Thymus (tissue), 11 donors: Measurements from ENCODE around the gene SLC8A2. TPM values are rescaled to one million over a fixed set of nuclear protein-coding genes. Genes with fewer than 3 reads are reported as not detected.
"Not testable (repeated sequence)": the region's sequence is repeated elsewhere in the genome, so short reads cannot be mapped to it uniquely, and the experiment has no call there.

Experiments
- DNase-seq, 9 donors: peaks; one replicate each; pipeline ENCODE4 v3.0.0-alpha.2; 2013; ENCODE audit warnings: low spot score in 9 of 9, low read depth in 6 of 9, missing footprints in 1 of 9
- H3K27ac ChIP-seq, 2 donors: one replicate each; pipeline ENCODE4 v1.5.1; 2013; ENCODE audit warnings: control low read depth in 1 of 2, low read depth in 1 of 2, low read length in 1 of 2, mild to moderate bottlenecking in 1 of 2, moderate library complexity in 1 of 2
- H3K27me3 ChIP-seq, 2 donors: one replicate each; pipeline ENCODE4 v1.5.1; 2013; ENCODE audit warnings: low read length in 1 of 2; ENCODE audit not compliant: control insufficient read depth in 2 of 2, insufficient read depth in 1 of 2
- H3K36me3 ChIP-seq, 2 donors: one replicate each; pipeline ENCODE4 v1.5.1; 2013; ENCODE audit warnings: low read length in 1 of 2, mild to moderate bottlenecking in 1 of 2, moderate library complexity in 1 of 2; ENCODE audit not compliant: control insufficient read depth in 2 of 2, insufficient read depth in 2 of 2
- H3K4me1 ChIP-seq, 2 donors: one replicate each; pipeline ENCODE4 v1.5.1; 2013; ENCODE audit warnings: low read length in 2 of 2; ENCODE audit not compliant: control insufficient read depth in 2 of 2, insufficient read depth in 2 of 2
- H3K4me3 ChIP-seq, 2 donors: one replicate each; pipeline ENCODE4 v1.5.1; 2013; ENCODE audit warnings: low read length in 2 of 2, control low read depth in 1 of 2, mild to moderate bottlenecking in 1 of 2
- H3K9me3 ChIP-seq, 2 donors: one replicate each; pipeline ENCODE4 v1.5.1; 2013; ENCODE audit warnings: low read length in 1 of 2, mild to moderate bottlenecking in 1 of 2; ENCODE audit not compliant: control insufficient read depth in 2 of 2, insufficient read depth in 1 of 2
- WGBS: extraction: QIAGEN DNeasy Blood & Tissue Kit; methylation state at CpG from one replicate; pipeline ENCODE4 v1.1.7; 2013; 5-methylcytosine and 5-hydroxymethylcytosine counted together
- polyA plus RNA-seq: library from polyadenylated mRNA; stranded (reverse); fragments of 200-250 nt; gene quantifications from one replicate; pipeline ENCODE4 v1.2.3, GENCODE V29; 2013
- total RNA-seq: library from RNA; stranded (reverse); fragments of 120-200 nt; gene quantifications from one replicate; pipeline ENCODE4 v1.2.4, GENCODE V29; 2013
- donor health status: healthy.

SLC8A2 gene
- total and polyA plus RNA-seq, 2 donors, result 0.14 to 0.16 TPM

GRCh38 chr19:47388721-47389120 is 83.0 kb downstream of the SLC8A2 start:
- not testable (repeated sequence) for H3K9me3 ChIP-seq, DNase-seq
- 96% methylated on average over 5 of the region's 5 CpGs for WGBS

GRCh38 chr19:47387623-47388022 is 84.1 kb downstream of the SLC8A2 start:
- 92% methylated on average over 3 of the region's 3 CpGs for WGBS
- H3K4me1 ChIP-seq, DNase-seq, H3K9me3 ChIP-seq, H3K4me3 ChIP-seq, H3K36me3 ChIP-seq, H3K27me3 ChIP-seq, H3K27ac ChIP-seq: not testable (repeated sequence)

More at GRCh38 chr19:47388721-47389120, 83.0 kb downstream of the SLC8A2 start:
- H3K27ac ChIP-seq, H3K36me3 ChIP-seq, H3K4me3 ChIP-seq, H3K4me1 ChIP-seq, H3K27me3 ChIP-seq: not testable (repeated sequence)

- H3K4me3 ChIP-seq, H3K9me3 ChIP-seq, H3K27me3 ChIP-seq, H3K4me1 ChIP-seq, H3K36me3 ChIP-seq, H3K27ac ChIP-seq, DNase-seq: not testable (repeated sequence)
- 85% methylated on average over 12 of the region's 12 CpGs for WGBS
Measured at GRCh38 chr19:47386582-47386981, 85.1 kb downstream of the SLC8A2 start.

GRCh38 chr19:47384533-47384932 is 87.2 kb downstream of the SLC8A2 start:
- not testable (repeated sequence) for DNase-seq, H3K4me3 ChIP-seq, H3K4me1 ChIP-seq, H3K27ac ChIP-seq, H3K27me3 ChIP-seq, H3K9me3 ChIP-seq
- H3K36me3 ChIP-seq, result peaks cover 26 to 28% of the 10 kb centered on the region in 2 donors
- WGBS, result 94% methylated on average over 4 of the region's 4 CpGs

GRCh38 chr19:47383890-47384289 is 87.8 kb downstream of the SLC8A2 start:
- H3K4me3 ChIP-seq, H3K27me3 ChIP-seq, DNase-seq, H3K4me1 ChIP-seq, H3K9me3 ChIP-seq, H3K27ac ChIP-seq: not testable (repeated sequence)
- 94% methylated on average over 5 of the region's 5 CpGs for WGBS
- peaks cover 31% of the 10 kb centered on the region in 2 donors for H3K36me3 ChIP-seq

- Histone ChIP-seq H3K36me3 (peaks cover 38 to 50% of the 10 kb centered on the region in 2 donors), H3K27ac (peak overlapping the region in 1 of 2 donors; percentile 43)
- WGBS, result 28% methylated on average over 11 of the region's 11 CpGs
Measured at GRCh38 chr19:47381653-47382279, 89.9 kb downstream of the SLC8A2 start.

GRCh38 chr19:47381121-47381520 is 90.6 kb downstream of the SLC8A2 start:
- no peak for DNase-seq
- Histone ChIP-seq H3K36me3 (peaks cover 44 to 57% of the 10 kb centered on the region in 2 donors), H3K9me3 (no peaks in the 10 kb centered on the region), H3K27me3 (no peaks in the 10 kb centered on the region), H3K4me1 (peaks cover 4 to 7% of the 10 kb centered on the region in 2 donors), H3K27ac (no peak overlapping the region), H3K4me3 (no peak overlapping the region)
- 95% methylated on average over 14 of the region's 14 CpGs for WGBS

More at GRCh38 chr19:47381653-47382279, 89.9 kb downstream of the SLC8A2 start:
- Histone ChIP-seq H3K27me3 (no peaks in the 10 kb centered on the region), H3K9me3 (no peaks in the 10 kb centered on the region), H3K4me3 (no peak overlapping the region), H3K4me1 (peaks cover 4 to 7% of the 10 kb centered on the region in 2 donors)
- peak in 2 of 9 donors; percentile 4 to 23 for DNase-seq

- H3K9me3 ChIP-seq, result peaks cover 0 to 2% of the 10 kb centered on the region in 2 donors
- H3K36me3 ChIP-seq, result peaks cover 50 to 62% of the 10 kb centered on the region in 2 donors
- H3K27me3 ChIP-seq, result no peaks in the 10 kb centered on the region
- WGBS, result over 99% methylated on average over 6 of the region's 6 CpGs
- no peak for DNase-seq
- H3K4me1 ChIP-seq, result peaks cover 4 to 7% of the 10 kb centered on the region in 2 donors
- H3K4me3 ChIP-seq, result no peak overlapping the region
- no peak overlapping the region for H3K27ac ChIP-seq
Measured at GRCh38 chr19:47380559-47380958, 91.1 kb downstream of the SLC8A2 start.

- whole genome bisulfite sequencing, result 97% methylated on average over 23 of the region's 23 CpGs
- no peaks in the 10 kb centered on the region for H3K27me3 ChIP-seq
- no peak overlapping the region for H3K27ac ChIP-seq
- peaks cover 4 to 7% of the 10 kb centered on the region in 2 donors for H3K4me1 ChIP-seq
- peaks cover 0 to 2% of the 10 kb centered on the region in 2 donors for H3K9me3 ChIP-seq
- H3K4me3 ChIP-seq, result no peak overlapping the region
- H3K36me3 ChIP-seq, result peaks cover 59 to 73% of the 10 kb centered on the region in 2 donors
- no peak for DNase-seq
Measured at GRCh38 chr19:47379381-47379938, 92.2 kb downstream of the SLC8A2 start.
